Renal cortex interstitium (tissue), 11 donors: ENCODE results near the gene IGF2BP3. TPM values are rescaled to one million over a fixed set of nuclear protein-coding genes. Genes with fewer than 3 reads are reported as not detected.

Experiments
- DNase-seq, 11 donors: peaks; one replicate each; pipeline ENCODE4 v3.0.0-alpha.2; 2013; ENCODE audit warnings: low read depth in 9 of 11, low spot score in 4 of 11; ENCODE audit errors: extremely low read depth in 1 of 11
- polyA plus RNA-seq, 3 donors: library from polyadenylated mRNA; unstranded; fragments of 120-200 nt; gene quantifications; one replicate each; pipeline ENCODE4 v1.2.1, GENCODE V29; 2013; ENCODE audit not compliant: insufficient read length in 3 of 3

IGF2BP3 gene
- polyA plus RNA-seq, 3 donors: 62.2 to 79.2 (median 66.8) TPM

GRCh38 chr7:23474829-23475575 is 4.7 kb upstream of the IGF2BP3 start:
- no peak for DNase-seq

GRCh38 chr7:23474094-23474828 is 4.0 kb upstream of the IGF2BP3 start:
- peak in 10 of 11 donors; percentile 84 to 97 (median 92) for DNase-seq

GRCh38 chr7:23473844-23474093 is 3.5 kb upstream of the IGF2BP3 start:
- DNase-seq: no peak

- peak in 1 of 11 donors; percentile 22 for DNase-seq
These were observed 2.9 kb upstream of the IGF2BP3 start for GRCh38 chr7:23472956-23473843.

GRCh38 chr7:23472556-23472955 is 2.3 kb upstream of the IGF2BP3 start:
- DNase-seq: no peak

GRCh38 chr7:23472046-23472445 is 1.8 kb upstream of the IGF2BP3 start:
- DNase-seq: no peak

- peak in 8 of 11 donors; percentile 72 to 88 (median 84) for DNase-seq
These were observed 992 bp upstream of the IGF2BP3 start for GRCh38 chr7:23471106-23471859.

- DNase-seq: no peak
These were observed 385 bp downstream of the IGF2BP3 start for GRCh38 chr7:23469961-23470250.

GRCh38 chr7:23469150-23469960 is 936 bp downstream of the IGF2BP3 start:
- DNase-seq: peak in 1 of 11 donors; percentile 29

GRCh38 chr7:23468526-23469149 is 1.7 kb downstream of the IGF2BP3 start:
- DNase-seq: peak in 1 of 11 donors; percentile 28

GRCh38 chr7:23467806-23468525 is 2.3 kb downstream of the IGF2BP3 start:
- peak in 2 of 11 donors; percentile 22 to 51 for DNase-seq

GRCh38 chr7:23467291-23467805 is 2.9 kb downstream of the IGF2BP3 start:
- DNase-seq: no peak

- no peak for DNase-seq
These were observed 7.4 kb downstream of the IGF2BP3 start for GRCh38 chr7:23462846-23463245.

- no peak for DNase-seq
These were observed 12.2 kb downstream of the IGF2BP3 start for GRCh38 chr7:23458044-23458443.

- DNase-seq: no peak
These were observed 14.2 kb downstream of the IGF2BP3 start for GRCh38 chr7:23456093-23456492.

GRCh38 chr7:23454881-23455526 is 15.3 kb downstream of the IGF2BP3 start:
- no peak for DNase-seq

GRCh38 chr7:23450518-23450917 is 19.8 kb downstream of the IGF2BP3 start:
- no peak for DNase-seq
